DOHH2 (cell line): ENCODE data around the gene TSEN2.

Source experiments
- H3F3A ChIP-seq: fragments of 200-600 bp; sonication (generic), shearing (Covaris generic); 2 replicates; pipeline ENCODE4 v1.6.0; 2016; ENCODE audit warnings: antibody characterized with exemption, mild to moderate bottlenecking; ENCODE audit not compliant: control insufficient read depth, insufficient read depth
- H3K27ac ChIP-seq: fragments of 200-600 bp; sonication (generic); 2 replicates; pipeline ENCODE4 v1.5.1; 2014; ENCODE audit warnings: low read depth, mild to moderate bottlenecking, low read length, moderate library complexity
- H3K27me3 ChIP-seq: fragments of 200-600 bp; sonication (generic); 2 replicates; pipeline ENCODE4 v1.6.1; 2014; ENCODE audit warnings: mild to moderate bottlenecking, low read length, mixed read lengths; ENCODE audit not compliant: control insufficient read depth
- H3K36me3 ChIP-seq: fragments of 200-600 bp; sonication (generic); 2 replicates; pipeline ENCODE4 v1.6.1; 2014; ENCODE audit warnings: mild to moderate bottlenecking, low read length, moderate library complexity, mixed read lengths; ENCODE audit not compliant: control insufficient read depth
- H3K4me1 ChIP-seq: fragments of 200-600 bp; sonication (generic); 2 replicates; pipeline ENCODE4 v1.6.1; 2014; ENCODE audit warnings: mild to moderate bottlenecking, low read length, mixed read lengths; ENCODE audit not compliant: control insufficient read depth
- H3K4me2 ChIP-seq: fragments of 200-600 bp; sonication (generic); 2 replicates; pipeline ENCODE4 v1.6.0; 2014; ENCODE audit warnings: mild to moderate bottlenecking, low read length, moderate library complexity
- H3K4me3 ChIP-seq: fragments of 200-600 bp; sonication (generic); 2 replicates; pipeline ENCODE4 v1.5.1; 2014; ENCODE audit warnings: mild to moderate bottlenecking, low read length, mixed read lengths
- H3K79me2 ChIP-seq: fragments of 200-600 bp; sonication (generic); 2 replicates; pipeline ENCODE4 v1.6.1; 2014; ENCODE audit warnings: mild to moderate bottlenecking, low read length, mixed read lengths; ENCODE audit not compliant: control insufficient read depth
- H3K9me2 ChIP-seq: fragments of 200-600 bp; sonication (generic); replicated peaks from 2 replicates; pipeline ENCODE4 v1.6.1; 2014; ENCODE audit warnings: mild to moderate bottlenecking, low read length, mixed read lengths; ENCODE audit not compliant: control insufficient read depth
- H3K9me3 ChIP-seq: fragments of 200-600 bp; sonication (generic); 2 replicates; pipeline ENCODE4 v1.6.1; 2014; ENCODE audit warnings: antibody characterized with exemption, low read length, mixed read lengths; ENCODE audit not compliant: control insufficient read depth, insufficient read depth
- H4K20me1 ChIP-seq: fragments of 200-600 bp; sonication (generic); 2 replicates; pipeline ENCODE4 v1.6.0; 2014; ENCODE audit warnings: low read depth, mild to moderate bottlenecking, antibody characterized with exemption, low read length, moderate library complexity; ENCODE audit not compliant: control insufficient read depth, insufficient read depth
- CTCF ChIP-seq: fragments of 200-600 bp; sonication (generic); IDR thresholded peaks from one replicate; pipeline ENCODE4 v1.5.1; 2014; ENCODE audit warnings: antibody characterized with exemption, mild to moderate bottlenecking, low read depth, low read length; ENCODE audit not compliant: poor library complexity, severe bottlenecking
- EZH2phosphoT487 ChIP-seq: fragments of 200-600 bp; sonication (generic); IDR thresholded peaks from 2 replicates; pipeline ENCODE4 v1.6.1; 2017; ENCODE audit warnings: borderline replicate concordance, mild to moderate bottlenecking, antibody characterized with exemption, low read length, moderate library complexity, mixed read lengths

Gene TSEN2

GRCh38 chr3:12451960-12452359, 32.3 kb upstream of the TSEN2 start:
- no peaks in the 10 kb centered on the region for H3F3A ChIP-seq
- H4K20me1 ChIP-seq = no peaks in the 10 kb centered on the region
- H3K4me3 ChIP-seq = no peak overlapping the region
- H3K9me2 ChIP-seq = no peaks in the 10 kb centered on the region
- H3K9me3 ChIP-seq = no peaks in the 10 kb centered on the region
- TF ChIP-seq CTCF (no peak), EZH2phosphoT487 (no peak)
- H3K79me2 ChIP-seq = no peaks in the 10 kb centered on the region
- H3K4me1 ChIP-seq = no peaks in the 10 kb centered on the region
- H3K36me3 ChIP-seq = no peaks in the 10 kb centered on the region
- H3K4me2 ChIP-seq = no peak overlapping the region
- H3K27ac ChIP-seq = no peak overlapping the region
- no peaks in the 10 kb centered on the region for H3K27me3 ChIP-seq

GRCh38 chr3:12452361-12453330, 31.6 kb upstream of the TSEN2 start:
- no peaks in the 10 kb centered on the region for H3K27me3 ChIP-seq
- no peaks in the 10 kb centered on the region for H3K4me1 ChIP-seq
- TF ChIP-seq CTCF (no peak), EZH2phosphoT487 (no peak)

GRCh38 chr3:12454076-12454815, 30.0 kb upstream of the TSEN2 start:
- no peaks in the 10 kb centered on the region for H3K4me1 ChIP-seq
- H3K4me2 ChIP-seq = no peak overlapping the region
- no peaks in the 10 kb centered on the region for H3K27me3 ChIP-seq
- TF ChIP-seq EZH2phosphoT487 = no peak
- TF ChIP-seq CTCF = no peak
- H4K20me1 ChIP-seq = no peaks in the 10 kb centered on the region
- no peaks in the 10 kb centered on the region for H3K9me2 ChIP-seq
- H3K27ac ChIP-seq = no peak overlapping the region
- no peaks in the 10 kb centered on the region for H3F3A ChIP-seq
- no peaks in the 10 kb centered on the region for H3K9me3 ChIP-seq
- no peaks in the 10 kb centered on the region for H3K36me3 ChIP-seq
- no peak overlapping the region for H3K4me3 ChIP-seq
- H3K79me2 ChIP-seq = no peaks in the 10 kb centered on the region

More at GRCh38 chr3:12452361-12453330, 31.6 kb upstream of the TSEN2 start:
- Histone ChIP-seq H3K9me2 (no peaks in the 10 kb centered on the region), H3K79me2 (no peaks in the 10 kb centered on the region), H3K27ac (no peak overlapping the region), H3K36me3 (no peaks in the 10 kb centered on the region), H3K4me2 (no peak overlapping the region), H3K9me3 (no peaks in the 10 kb centered on the region), H3K4me3 (no peak overlapping the region), H4K20me1 (no peaks in the 10 kb centered on the region), H3F3A (no peaks in the 10 kb centered on the region)
